RPMI7951 (cell line): ENCODE measurements around the gene PAQR8. TPM values are rescaled to one million over a fixed set of nuclear protein-coding genes. Genes with fewer than 3 reads are reported as not detected.

Source experiments
- DNase-seq: peaks from one replicate; pipeline ENCODE4 v3.0.0-alpha.2; 2012; ENCODE audit warnings: low read depth
- total RNA-seq: library from RNA; depleted of rRNA; stranded (reverse); fragments of >200 nt; shearing (Covaris generic); gene quantifications from 2 replicates; pipeline ENCODE4 v1.2.3, GENCODE V29; 2014

Gene PAQR8
- total RNA-seq, 1 experiment from 2014 or later: 14.5 TPM

DNA sequence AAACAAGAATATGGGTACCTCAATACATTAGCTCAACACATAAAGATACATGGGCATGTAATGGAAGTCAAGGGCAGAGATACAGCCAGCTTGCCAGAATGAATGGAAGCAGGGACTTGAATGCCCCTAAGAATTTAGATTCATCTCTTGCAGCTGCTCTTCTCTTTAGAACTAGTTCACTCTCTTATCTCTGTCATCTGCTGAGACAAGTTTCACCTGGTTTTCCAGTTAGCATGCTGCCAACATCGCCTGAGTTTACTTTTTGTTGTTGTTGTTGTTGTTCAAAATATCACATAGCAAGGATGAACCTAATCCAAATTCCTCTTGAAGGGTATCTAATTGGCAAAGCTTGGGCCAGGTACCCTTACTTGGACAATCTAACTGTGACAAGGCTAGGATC lies 14.1 kb upstream of the PAQR8 start:
- DNase-seq: no peak

DNA sequence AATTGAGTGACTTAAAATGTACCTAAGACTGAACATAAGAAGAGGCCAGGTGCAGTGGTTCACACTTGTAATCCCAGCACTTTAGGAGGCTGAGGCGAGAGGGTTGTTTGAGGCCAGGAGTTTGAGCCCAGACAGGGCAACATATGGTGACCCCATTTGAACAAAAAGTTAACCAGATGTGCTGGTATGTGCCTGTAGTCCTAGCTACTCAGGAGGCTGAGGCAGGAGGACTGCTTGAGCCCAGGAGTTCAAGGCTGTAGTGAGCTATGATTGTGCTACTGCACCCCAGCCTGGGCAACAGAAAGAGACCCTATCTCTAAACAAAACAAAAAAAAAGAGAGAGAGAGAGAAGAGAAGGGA lies 10.1 kb upstream of the PAQR8 start:
- DNase-seq: no peak

DNA sequence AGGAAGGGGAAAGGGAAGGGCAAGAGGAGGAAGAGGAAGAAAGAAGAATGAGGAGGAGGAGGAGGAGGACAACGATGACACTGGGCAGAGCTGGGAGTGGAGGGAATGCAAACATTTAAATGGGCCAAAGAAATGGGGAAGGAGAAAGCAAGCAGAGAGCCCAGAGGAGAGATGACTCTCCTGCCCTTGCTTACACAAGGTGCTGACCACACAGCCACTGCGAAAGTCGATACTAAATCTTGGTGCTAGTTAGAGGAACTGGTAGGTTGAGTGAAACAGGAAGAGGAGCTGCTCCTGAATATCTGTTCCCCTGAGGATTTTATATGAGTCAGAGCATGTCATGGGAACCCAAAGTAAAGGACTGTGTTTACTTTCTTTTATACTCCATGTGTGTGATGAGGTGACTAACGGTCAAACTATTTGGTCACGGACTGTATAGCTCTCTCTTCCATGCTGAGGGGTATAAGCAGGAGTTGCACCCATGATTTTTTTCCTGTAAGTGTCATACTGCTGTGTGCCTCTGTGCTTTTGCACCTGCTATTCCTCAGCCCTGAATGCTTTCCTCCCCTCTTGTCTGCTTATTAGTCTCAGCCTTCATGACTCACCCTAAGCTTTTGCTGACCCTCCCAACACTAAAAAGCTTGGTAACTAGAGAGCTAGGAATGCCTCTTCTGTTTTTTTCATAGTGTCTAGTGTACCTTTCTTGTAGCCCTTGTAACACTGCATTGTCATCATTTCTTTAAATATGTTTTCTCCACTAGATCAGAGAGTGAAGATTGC lies 9.5 kb upstream of the PAQR8 start:
- DNase-seq: peak; percentile 99

DNA sequence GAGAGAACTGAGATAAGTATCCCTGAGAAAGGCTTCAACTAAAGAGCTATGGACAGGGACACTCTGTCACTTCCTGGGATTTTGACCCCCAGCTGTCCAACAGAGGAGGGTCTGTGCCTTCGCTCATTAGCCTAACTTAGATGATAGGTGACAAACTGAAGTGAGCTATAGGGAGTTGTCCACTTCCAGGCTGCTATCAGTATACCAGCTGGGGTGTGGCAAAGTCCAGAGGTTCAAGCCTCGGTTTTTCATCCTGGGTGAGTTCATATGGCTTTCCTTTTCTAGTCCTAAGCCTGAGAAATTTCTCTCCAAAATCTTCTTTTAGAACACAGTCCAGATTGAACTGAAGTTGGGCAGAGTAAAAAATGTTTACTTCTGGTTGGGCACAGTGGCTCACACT lies 5.9 kb upstream of the PAQR8 start:
- no peak for DNase-seq

DNA sequence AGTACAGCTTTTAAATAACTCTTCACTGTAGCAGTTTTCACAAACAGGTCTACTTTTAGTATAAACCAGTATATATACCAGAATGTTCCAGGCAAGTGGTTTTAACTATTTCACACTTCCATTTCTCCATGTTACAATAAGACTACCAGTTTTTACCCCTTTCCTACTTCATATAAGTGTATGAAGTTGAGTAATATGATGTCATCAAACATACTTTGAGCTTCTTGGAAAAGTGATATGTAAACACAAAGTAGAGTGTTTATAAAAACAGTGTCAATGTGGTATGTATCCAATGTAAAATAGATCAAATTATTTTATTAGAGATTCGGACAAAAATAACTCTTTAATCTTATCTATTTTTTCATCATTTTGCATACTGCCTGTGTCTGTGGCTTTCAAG lies 2.5 kb upstream of the PAQR8 start:
- no peak for DNase-seq

- DNase-seq: no peak
Measured at GRCh38 chr6:52360028-52360427, 1.9 kb upstream of the PAQR8 start.

DNA sequence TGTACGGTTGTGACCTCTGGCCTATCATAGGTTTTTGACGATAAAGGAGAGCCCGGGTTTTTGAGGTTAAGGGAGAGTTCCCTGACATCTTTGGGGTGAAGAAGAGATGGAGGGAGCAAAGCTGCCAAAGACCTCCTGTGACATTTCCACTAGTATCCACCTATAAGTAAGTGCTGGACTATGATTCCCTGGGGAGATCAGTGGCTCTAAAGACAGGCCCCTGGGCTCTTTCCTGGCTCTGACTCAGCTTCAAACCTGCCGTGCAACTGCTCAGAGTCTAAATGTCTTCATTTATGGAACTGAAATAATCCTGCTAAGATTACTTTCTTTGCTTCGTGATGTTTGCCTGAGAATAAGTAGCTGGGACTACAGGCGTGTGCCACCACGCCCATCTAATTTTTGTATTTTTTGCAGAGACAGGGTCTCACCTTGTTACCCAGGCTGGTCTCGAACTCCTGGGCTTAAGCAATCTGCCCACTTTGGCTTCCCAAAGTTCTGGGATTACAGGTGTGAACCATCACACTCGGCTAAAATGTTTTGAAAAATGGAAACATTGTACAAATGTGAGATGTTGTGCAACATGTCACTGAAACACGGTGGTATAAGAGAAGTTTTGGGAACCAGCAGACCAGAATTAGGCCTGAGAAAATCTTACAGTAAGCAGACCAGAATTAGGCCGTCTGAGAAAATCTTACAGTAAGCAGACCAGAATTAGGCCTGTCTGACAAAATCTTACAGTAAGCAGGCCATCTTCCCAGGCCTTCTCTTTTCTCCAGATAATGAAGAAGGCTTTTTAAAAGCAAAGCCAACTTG lies 1.1 kb upstream of the PAQR8 start:
- peak; percentile 9 for DNase-seq

DNA sequence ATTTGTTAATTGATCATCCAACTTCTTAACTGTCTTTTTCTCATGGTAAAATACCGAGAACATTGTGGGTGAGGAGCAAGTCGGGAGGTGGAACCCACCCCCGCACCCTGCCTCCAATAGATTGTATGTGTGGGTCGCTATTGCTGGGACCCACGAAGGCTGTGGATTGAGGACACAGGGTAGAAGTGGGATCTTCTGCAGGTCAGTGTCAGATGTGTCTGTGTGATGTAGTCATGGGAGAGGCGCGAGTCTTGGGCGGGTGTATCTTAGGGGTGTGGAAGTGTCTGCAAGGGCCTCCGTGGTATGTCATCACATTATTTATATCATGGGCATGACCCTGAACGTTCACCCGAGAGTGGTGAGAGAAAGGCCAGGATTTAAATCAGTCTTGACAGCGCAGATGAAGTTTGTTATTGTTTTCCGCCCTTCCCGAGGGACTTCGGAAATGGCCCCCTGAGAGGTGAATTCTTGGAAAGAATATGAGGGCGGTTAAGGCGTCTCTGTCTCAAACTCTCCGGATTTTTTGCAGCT lies 472 bp upstream of the PAQR8 start:
- DNase-seq: peak; percentile 50

GRCh38 chr6:52362443-52363227 lies 684 bp downstream of the PAQR8 start:
- peak; percentile 37 for DNase-seq

DNA sequence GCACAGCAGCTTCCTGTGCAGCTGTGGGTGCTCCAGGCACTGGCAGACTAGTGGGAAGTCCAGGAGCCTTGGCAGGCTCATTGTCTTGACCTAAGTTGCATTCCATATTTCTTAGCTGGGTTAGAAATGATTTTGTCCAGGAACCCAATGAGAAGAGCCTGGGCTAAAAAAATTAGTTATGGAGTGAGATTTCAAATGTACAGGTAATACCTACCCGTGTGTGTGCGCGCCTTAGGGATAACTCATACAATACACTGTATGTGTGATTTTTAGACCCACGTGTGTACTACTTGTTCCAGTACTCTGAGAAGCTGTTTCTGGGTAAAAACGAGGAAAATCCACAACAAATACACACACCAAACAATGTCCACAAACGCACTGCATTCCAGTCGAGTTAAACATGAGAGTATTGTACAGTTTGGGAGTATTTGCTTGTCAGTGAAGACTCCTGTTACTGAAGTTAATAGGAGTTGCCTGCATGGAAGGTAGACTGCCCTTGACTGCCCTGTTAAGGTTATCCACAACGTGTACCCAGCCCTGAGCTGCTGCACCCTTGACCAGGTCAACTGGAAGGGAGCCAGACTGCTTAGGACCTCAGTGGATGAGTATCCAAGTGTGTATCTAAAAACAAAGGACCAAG lies 1.4 kb downstream of the PAQR8 start:
- DNase-seq: no peak

- no peak for DNase-seq
Measured at GRCh38 chr6:52364480-52365166, 2.7 kb downstream of the PAQR8 start.

DNA sequence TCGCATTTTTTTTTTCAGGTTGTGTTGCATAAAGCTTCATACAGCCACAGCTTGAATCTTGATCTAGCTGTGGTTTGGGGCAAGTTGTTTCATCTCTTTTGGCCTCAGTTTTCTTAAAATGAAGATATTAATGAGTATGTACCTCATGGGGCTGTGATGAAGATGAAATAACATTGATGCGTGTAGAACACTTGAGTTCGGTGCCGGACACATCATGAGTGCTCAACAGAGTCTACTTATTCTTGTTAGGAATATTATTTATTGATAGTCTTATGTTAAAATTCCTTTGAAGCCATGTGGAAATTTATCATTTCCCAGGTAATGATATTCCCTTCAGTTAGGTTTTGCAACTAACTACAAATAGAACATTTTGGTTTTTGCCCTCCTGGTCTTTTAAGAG lies 3.4 kb downstream of the PAQR8 start:
- DNase-seq: no peak

DNA sequence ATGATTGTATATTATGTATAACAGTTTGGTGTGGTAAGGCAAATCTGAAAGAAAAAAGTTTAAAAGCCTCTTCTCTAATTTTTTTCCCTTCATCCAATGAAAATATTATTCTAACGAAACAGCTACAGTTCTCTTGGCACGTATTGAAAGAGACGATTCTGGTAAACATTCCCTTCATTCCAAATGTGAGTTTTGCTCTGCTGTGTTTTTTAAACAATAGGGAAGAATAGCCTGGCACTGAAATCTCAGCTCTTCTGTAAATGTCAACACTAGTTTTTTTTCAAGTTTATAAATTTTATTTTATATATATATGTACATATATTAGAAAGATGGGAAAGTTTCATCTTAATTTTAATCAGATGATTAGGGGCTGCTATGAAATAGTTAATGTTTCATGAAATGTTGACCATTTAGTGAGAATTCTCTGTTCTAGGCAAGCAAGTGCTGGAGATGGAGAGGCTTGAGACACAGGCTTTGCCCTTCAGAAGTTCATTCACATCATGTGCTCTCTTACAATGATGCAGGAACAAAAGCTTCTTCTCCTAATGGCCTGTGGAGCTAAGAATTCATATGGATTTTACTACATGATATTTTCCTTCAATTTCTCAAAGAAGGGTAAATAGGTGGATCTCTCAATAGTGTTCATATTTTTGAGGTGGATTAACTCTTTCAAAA lies 4.1 kb downstream of the PAQR8 start:
- no peak for DNase-seq

- DNase-seq: no peak
Measured at GRCh38 chr6:52368002-52368401, 6.1 kb downstream of the PAQR8 start.

- DNase-seq: no peak
Measured at GRCh38 chr6:52369234-52369633, 7.3 kb downstream of the PAQR8 start.

GRCh38 chr6:52371656-52372191 lies 9.8 kb downstream of the PAQR8 start:
- peak; percentile 61 for DNase-seq

GRCh38 chr6:52373151-52373690 lies 11.3 kb downstream of the PAQR8 start:
- DNase-seq: no peak

- no peak for DNase-seq
Measured at GRCh38 chr6:52374247-52374646, 12.3 kb downstream of the PAQR8 start.

DNA sequence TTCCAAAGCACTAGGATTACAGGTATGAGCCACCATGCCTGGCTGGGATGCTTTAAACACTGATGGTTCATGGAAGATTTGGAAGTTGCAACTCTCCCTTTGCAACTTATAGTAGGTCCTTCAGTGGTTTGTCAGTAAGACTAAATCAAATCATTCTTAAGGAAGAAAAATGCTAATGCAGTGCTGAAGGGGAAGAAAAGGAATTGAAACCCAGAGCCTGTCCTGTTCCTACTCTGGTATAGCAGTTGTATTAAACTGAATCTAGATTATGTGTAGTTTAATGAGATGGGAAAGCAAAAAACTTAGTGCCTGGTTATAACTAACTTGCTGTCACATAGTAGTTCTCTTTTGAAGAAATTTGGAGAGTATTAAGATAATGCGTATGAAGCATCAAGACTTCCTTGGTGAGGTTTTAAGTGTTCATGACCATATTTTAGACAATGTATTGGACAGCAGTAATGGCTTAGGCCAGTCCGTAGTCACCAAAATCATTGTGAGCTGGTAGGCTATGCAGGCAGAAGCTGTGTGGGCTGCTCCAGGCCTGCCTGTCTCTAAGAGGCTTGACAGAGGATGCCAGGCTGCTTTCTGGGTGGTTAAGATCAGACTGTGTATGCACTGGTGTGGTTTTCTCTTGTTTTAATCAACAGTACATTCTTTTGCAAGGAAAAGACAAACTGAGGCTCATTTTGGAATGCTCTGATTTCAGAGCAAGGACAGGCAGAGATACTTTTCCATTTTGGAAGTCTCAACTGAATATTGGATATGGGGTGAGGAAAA lies 14.0 kb downstream of the PAQR8 start:
- DNase-seq: no peak
